Measurements from ENCODE around the gene LGI2.
"Not testable (repeated sequence)": the region's sequence is repeated elsewhere in the genome, so short reads cannot be mapped to it uniquely, and the experiment has no call there.

The LGI2 gene

DNA sequence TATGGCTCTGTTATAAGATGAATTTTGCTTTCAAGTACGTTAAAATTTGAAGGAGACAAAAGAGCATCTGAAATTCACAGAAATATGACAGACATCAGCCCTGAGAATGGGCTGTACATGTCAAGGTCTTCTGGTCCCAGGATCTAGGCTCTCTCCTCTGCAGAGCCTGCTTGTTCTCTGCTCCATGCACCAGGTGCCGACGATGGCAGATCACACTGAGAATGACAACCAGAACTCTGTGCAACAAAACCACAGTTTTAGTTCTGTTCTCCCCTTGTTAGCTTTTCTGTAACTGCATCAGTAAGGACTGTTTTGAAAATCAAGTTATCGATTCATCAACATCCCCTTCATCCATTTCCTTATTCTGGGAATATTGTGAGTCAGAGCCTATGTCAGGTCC, 30.9 kb upstream of the LGI2 start:
- H3K4me3 ChIP-seq (ENCODE audit: control insufficient read depth, low read depth, low read length): no peak overlapping the region
- DNase-seq (ENCODE audit: low read depth): no peak
- TF ChIP-seq, protein P1, sequence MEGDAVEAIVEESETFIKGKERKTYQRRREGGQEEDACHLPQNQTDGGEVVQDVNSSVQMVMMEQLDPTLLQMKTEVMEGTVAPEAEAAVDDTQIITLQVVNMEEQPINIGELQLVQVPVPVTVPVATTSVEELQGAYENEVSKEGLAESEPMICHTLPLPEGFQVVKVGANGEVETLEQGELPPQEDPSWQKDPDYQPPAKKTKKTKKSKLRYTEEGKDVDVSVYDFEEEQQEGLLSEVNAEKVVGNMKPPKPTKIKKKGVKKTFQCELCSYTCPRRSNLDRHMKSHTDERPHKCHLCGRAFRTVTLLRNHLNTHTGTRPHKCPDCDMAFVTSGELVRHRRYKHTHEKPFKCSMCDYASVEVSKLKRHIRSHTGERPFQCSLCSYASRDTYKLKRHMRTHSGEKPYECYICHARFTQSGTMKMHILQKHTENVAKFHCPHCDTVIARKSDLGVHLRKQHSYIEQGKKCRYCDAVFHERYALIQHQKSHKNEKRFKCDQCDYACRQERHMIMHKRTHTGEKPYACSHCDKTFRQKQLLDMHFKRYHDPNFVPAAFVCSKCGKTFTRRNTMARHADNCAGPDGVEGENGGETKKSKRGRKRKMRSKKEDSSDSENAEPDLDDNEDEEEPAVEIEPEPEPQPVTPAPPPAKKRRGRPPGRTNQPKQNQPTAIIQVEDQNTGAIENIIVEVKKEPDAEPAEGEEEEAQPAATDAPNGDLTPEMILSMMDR (IDR thresholded peaks at IDR 0.05; ENCODE audit: control insufficient read depth, insufficient read depth, low read depth, low read length, missing control alignments): no peak

DNA sequence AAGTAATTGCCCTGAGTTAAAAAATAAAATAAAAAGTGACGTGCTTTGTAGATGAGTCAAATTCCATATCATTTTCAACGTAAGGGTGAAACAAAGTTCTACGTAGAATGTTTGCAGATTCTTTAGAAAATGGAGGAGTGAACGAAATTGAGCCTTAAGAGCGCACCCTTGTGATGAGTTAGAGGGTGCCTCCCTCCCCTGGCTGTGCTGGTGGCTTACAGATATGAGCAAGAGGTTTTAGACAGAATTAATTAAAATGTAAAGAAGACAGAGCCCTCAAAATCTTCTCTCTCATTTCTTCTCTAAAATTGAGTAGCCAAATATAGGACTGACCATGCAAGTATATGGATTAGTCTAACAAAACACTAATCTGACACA, 30.2 kb upstream of the LGI2 start:
- TF ChIP-seq, protein P1 (IDR thresholded peaks at IDR 0.05; ENCODE audit: control insufficient read depth, insufficient read depth, low read depth, low read length, missing control alignments): no peak
- no peak overlapping the region for H3K4me3 ChIP-seq (ENCODE audit: control insufficient read depth, low read depth, low read length)
- DNase-seq (ENCODE audit: low read depth): no peak

DNA sequence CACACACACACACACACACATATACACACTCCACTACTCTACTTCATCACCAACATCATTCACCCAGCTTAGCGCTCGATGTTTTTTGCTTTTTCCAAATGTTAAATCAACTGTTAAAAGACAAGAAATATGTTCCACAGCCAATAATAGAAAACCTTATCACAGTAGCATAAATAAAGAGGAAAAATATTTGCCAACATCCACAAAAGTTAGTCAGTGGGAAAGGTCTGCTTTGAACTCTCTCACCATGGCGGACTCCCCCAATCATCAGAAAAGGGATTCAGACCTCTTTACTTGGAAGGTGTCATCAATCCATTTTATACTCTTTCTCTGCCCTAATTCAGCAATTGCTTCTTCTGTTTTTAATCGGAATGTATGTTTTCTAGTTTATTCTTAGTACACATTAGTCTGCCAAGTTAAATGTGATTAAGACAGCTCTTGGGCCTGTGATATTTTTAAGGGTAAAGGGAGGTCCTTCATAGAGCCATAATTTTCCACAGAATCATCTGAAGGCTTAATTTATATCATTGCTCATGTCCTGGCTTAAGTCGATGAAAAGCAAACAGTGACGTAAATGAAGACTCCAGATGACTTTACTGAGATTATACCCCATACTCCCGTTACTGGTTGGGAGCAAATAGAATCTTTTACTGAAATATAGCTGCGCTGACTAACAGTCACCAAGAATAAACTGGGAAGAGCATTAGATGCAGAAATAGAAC, 29.7 kb upstream of the LGI2 start:
- no peak overlapping the region for H3K4me3 ChIP-seq (ENCODE audit: control insufficient read depth, low read depth, low read length)
- no peak for DNase-seq (ENCODE audit: low read depth)
- TF ChIP-seq, protein P1 (IDR thresholded peaks at IDR 0.05; ENCODE audit: control insufficient read depth, insufficient read depth, low read depth, low read length, missing control alignments): no peak

DNA sequence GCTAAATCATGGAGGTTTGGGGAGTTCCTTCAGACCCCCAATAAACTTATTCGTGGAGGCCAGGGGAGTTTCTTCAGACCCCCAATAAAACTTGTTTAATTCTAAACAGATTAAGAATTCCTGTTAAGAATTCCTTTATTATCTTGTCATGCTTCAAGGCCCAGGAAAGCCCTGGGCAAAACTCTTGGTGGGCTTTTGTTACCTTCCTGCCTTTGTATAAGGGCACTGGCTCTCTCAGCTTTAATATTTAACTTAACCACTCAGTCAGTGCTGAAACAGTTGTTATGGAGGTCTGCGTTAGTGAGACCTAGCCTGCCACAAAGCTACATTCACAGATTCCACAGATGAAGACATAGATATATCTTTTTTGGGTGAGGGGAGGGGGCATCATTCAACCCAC, 29.0 kb upstream of the LGI2 start:
- H3K4me3 ChIP-seq (ENCODE audit: control insufficient read depth, low read depth, low read length): no peak overlapping the region
- TF ChIP-seq, protein P1 (IDR thresholded peaks at IDR 0.05; ENCODE audit: control insufficient read depth, insufficient read depth, low read depth, low read length, missing control alignments): no peak
- no peak for DNase-seq (ENCODE audit: low read depth)

DNA sequence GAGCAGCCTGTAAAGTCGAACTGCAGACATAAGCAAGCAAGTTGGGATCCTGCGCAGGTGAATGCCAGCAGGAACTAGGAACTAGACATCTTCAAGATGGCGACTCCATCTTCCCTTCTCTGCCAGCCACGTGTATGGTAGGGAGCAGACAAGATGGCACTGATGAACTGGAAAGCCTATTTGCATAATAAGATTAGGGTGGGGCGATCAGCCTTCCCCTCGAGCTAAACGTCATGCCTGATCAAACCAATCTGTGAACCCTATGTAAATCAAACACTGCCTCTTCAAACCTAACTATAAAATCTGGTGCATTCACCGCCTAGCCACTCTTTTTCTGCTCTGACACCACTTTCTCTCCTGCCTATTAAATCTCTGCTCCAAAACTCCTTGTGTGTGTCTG, 28.1 kb upstream of the LGI2 start:
- DNase-seq (ENCODE audit: low read depth): no peak
- TF ChIP-seq, protein P1 (IDR thresholded peaks at IDR 0.05; ENCODE audit: control insufficient read depth, insufficient read depth, low read depth, low read length, missing control alignments): no peak
- no peak overlapping the region for H3K4me3 ChIP-seq (ENCODE audit: control insufficient read depth, low read depth, low read length)

DNA sequence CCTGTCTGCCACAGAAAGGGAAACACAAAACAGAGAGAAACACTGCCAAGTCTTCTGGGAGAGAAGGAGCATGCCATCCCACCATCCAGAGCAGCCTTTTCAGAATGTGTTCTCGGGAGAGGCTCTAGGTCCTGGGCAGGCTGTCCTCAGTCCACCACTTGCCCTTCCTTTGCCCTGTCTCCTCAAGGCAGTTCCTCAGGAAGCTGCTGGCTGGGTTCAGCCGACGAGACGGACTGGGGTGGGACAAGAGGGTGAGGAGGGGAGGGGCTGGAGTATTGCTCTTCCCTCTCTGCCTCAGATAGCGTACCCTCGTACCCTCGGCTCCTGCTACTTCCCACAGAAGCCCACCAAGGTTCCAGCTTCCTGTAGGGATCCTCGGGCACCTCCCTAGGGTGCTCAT, 26.6 kb upstream of the LGI2 start:
- TF ChIP-seq, protein P1 (IDR thresholded peaks at IDR 0.05; ENCODE audit: control insufficient read depth, insufficient read depth, low read depth, low read length, missing control alignments): no peak
- no peak for DNase-seq (ENCODE audit: low read depth)
- no peak overlapping the region for H3K4me3 ChIP-seq (ENCODE audit: control insufficient read depth, low read depth, low read length)

DNA sequence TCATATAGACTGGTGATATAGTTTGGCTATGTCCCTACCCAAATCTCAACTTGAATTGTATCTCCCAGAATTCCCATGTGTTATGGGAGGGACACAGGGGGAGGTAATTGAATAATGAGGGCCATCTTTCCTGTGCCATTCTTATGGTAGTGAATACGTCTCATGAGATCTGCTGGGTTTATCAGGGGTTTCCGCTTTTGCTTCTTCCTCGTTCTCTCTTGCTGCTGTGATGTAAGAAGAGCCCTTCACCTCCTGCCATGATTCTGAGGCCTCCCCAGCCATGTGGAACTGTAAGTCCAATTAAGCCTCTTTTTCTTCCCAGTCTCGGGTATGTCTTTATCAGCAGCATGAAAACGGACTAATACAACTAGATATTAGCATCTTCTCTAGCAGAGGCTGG, 21.3 kb upstream of the LGI2 start:
- H3K4me3 ChIP-seq (ENCODE audit: control insufficient read depth, low read depth, low read length); DNase-seq (ENCODE audit: low read depth): not testable (repeated sequence)
